GM23248 (cell line): ENCODE results near the gene TMEM202.

Source experiments
- EZH2 ChIP-seq: fragments of 200-600 bp; sonication (generic); IDR thresholded peaks from 2 replicates; pipeline ENCODE4 v1.6.1; 2018; ENCODE audit warnings: antibody characterized with exemption, mild to moderate bottlenecking; ENCODE audit not compliant: insufficient read depth, poor library complexity, severe bottlenecking
- EZH2phosphoT487 ChIP-seq: fragments of 200-600 bp; sonication (generic); IDR thresholded peaks from 2 replicates; pipeline ENCODE4 v1.6.1; 2018; ENCODE audit warnings: antibody characterized with exemption, moderate library complexity, mild to moderate bottlenecking, low read depth; ENCODE audit not compliant: insufficient read depth

GRCh38 chr15:72423256-72423655 is 25.2 kb downstream of the TMEM202 start:
- TF ChIP-seq EZH2 (no peak), EZH2phosphoT487 (no peak)
